Caco-2 (cell line): ENCODE measurements around the gene SH2D4B. TPM values are rescaled to one million over a fixed set of nuclear protein-coding genes. Genes with fewer than 3 reads are reported as not detected.

Experiments
- BruUV-seq: library from RNA; stranded (reverse); fragments of 400-500 nt; replicated peaks from 2 replicates; lab custom pipeline; 2021; lab: Mats Ljungman, UMichigan
- CTCF ChIA-PET: fragments of 300-600 bp; sonication (Branson Sonifier 250); formaldehyde crosslinking; loops from one replicate; lab custom pipeline; 2022; ENCODE audit warnings: antibody characterized with exemption; lab: Charles Lee
- POLR2A ChIA-PET: fragments of 300-600 bp; sonication (Branson Sonifier 250); formaldehyde crosslinking; loops from one replicate; lab custom pipeline; 2022; ENCODE audit warnings: antibody characterized with exemption; lab: Charles Lee
- DNase-seq, 2 experiments: peaks; one replicate each; pipeline versions ENCODE4 v3.0.0 to v3.0.0-alpha.2; 2020 to 2022
- H3K27me3 ChIP-seq: replicated peaks from 2 replicates; pipeline ENCODE4 v1.6.0; 2011; ENCODE audit warnings: low read length; ENCODE audit not compliant: control insufficient read depth, insufficient read depth
- H3K36me3 ChIP-seq: 2 replicates; pipeline ENCODE4 v1.5.1; 2011; ENCODE audit warnings: low read length; ENCODE audit not compliant: control insufficient read depth, insufficient read depth
- H3K4me1 ChIP-seq: fragments of 250-450 bp; sonication (Bioruptor Pico); 2 replicates; pipeline ENCODE4 v1.5.1; 2020; ENCODE audit warnings: mild to moderate bottlenecking
- H3K4me3 ChIP-seq: 2 replicates; pipeline ENCODE4 v1.5.1; 2011; ENCODE audit warnings: low read depth, mild to moderate bottlenecking, control low read depth, low read length
- H3K9me3 ChIP-seq: fragments of 250-450 bp; sonication (Bioruptor Pico); 2 replicates; pipeline ENCODE4 v1.5.1; 2020; ENCODE audit warnings: mild to moderate bottlenecking, moderate library complexity
- H3K27ac Mint-ChIP-seq: one replicate; pipeline ENCODE4 v1.8.0; 2022; ENCODE audit warnings: mixed read lengths; ENCODE audit not compliant: unreplicated experiment
- H3K27me3 Mint-ChIP-seq: one replicate; pipeline ENCODE4 v1.8.0; 2022; ENCODE audit warnings: mixed read lengths; ENCODE audit not compliant: insufficient read depth, unreplicated experiment
- H3K36me3 Mint-ChIP-seq: one replicate; pipeline ENCODE4 v1.8.0; 2022; ENCODE audit warnings: mild to moderate bottlenecking, mixed read lengths; ENCODE audit not compliant: insufficient read depth, unreplicated experiment
- H3K4me1 Mint-ChIP-seq: one replicate; pipeline ENCODE4 v1.8.0; 2022; ENCODE audit warnings: low read depth, mixed read lengths; ENCODE audit not compliant: unreplicated experiment
- H3K4me3 Mint-ChIP-seq: one replicate; pipeline ENCODE4 v1.8.0; 2022; ENCODE audit warnings: mild to moderate bottlenecking, moderate library complexity, mixed read lengths; ENCODE audit not compliant: unreplicated experiment
- H3K9me3 Mint-ChIP-seq: one replicate; pipeline ENCODE4 v1.8.0; 2022; ENCODE audit warnings: mixed read lengths; ENCODE audit not compliant: unreplicated experiment
- intact Hi-C: fragments of 100-400 bp; cut with micrococcal nuclease; formaldehyde crosslinking; loops from one replicate; pipeline ENCODE4 v1.10.0; 2022; ENCODE audit not compliant: unreplicated experiment
- total RNA-seq: library from RNA; stranded (reverse); gene quantifications from 2 replicates; pipeline ENCODE4 v1.2.3, GENCODE V29; 2022
- TF ChIP-seq, protein P1 (sequence below), 2 experiments: fragments of 200-600 bp in 1 of 2; IDR thresholded peaks; 1 replicate in 1 of 2; 2 replicates in 1 of 2; pipeline versions ENCODE4 v1.5.1 to v1.8.0; 2011 to 2022; ENCODE audit warnings: antibody characterized with exemption in 1 of 2, control low read depth in 1 of 2, inconsistent platforms in 1 of 2, low read depth in 1 of 2, low read length in 1 of 2, mild to moderate bottlenecking in 1 of 2, moderate library complexity in 1 of 2; ENCODE audit not compliant: insufficient read depth in 1 of 2, severe bottlenecking in 1 of 2, unreplicated experiment in 1 of 2

The SH2D4B gene
- total RNA-seq, 1 experiment from 2014 or later: 0.23 TPM

GRCh38 chr10:80501913-80502521, 35.7 kb upstream of the SH2D4B start:
- TF ChIP-seq, protein P1, sequence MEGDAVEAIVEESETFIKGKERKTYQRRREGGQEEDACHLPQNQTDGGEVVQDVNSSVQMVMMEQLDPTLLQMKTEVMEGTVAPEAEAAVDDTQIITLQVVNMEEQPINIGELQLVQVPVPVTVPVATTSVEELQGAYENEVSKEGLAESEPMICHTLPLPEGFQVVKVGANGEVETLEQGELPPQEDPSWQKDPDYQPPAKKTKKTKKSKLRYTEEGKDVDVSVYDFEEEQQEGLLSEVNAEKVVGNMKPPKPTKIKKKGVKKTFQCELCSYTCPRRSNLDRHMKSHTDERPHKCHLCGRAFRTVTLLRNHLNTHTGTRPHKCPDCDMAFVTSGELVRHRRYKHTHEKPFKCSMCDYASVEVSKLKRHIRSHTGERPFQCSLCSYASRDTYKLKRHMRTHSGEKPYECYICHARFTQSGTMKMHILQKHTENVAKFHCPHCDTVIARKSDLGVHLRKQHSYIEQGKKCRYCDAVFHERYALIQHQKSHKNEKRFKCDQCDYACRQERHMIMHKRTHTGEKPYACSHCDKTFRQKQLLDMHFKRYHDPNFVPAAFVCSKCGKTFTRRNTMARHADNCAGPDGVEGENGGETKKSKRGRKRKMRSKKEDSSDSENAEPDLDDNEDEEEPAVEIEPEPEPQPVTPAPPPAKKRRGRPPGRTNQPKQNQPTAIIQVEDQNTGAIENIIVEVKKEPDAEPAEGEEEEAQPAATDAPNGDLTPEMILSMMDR (IDR thresholded peaks at IDR 0.05; ENCODE audit: insufficient read depth in 1 of 2, low read depth in 1 of 2, low read length in 1 of 2, severe bottlenecking in 1 of 2, unreplicated experiment in 1 of 2): no peak
- Histone ChIP-seq H3K4me1 (peaks cover 96% of the 10 kb centered on the region), H3K27me3 (no peaks in the 10 kb centered on the region), H3K4me3 (no peak overlapping the region), H3K36me3 (peaks cover 2% of the 10 kb centered on the region; the same call in 1 of the 2 replicates), H3K9me3 (no peaks in the 10 kb centered on the region)
- peaks cover 93% of the 10 kb centered on the region for H3K36me3 Mint-ChIP-seq
- intact Hi-C loops: no loop called here
- POLR2A ChIA-PET: interaction anchor here (0.5 kb wide), 1 partner anchor 11 kb away, joined by 4 read pairs; no protein-coding TSS in a partner anchor
- CTCF ChIA-PET: interaction anchor here (0.7 to 0.9 kb wide), 2 partner anchors 57 to 201 kb away, joined by 3 read pairs; no protein-coding TSS in a partner anchor
- BruUV-seq: no TSS peak
- peaks cover 1% of the 10 kb centered on the region for H3K9me3 Mint-ChIP-seq
- peaks cover 84% of the 10 kb centered on the region for H3K4me1 Mint-ChIP-seq
- no peaks in the 10 kb centered on the region for H3K27me3 Mint-ChIP-seq
- H3K27ac Mint-ChIP-seq: peak overlapping the region; percentile 87
- DNase-seq: no peak
- peak overlapping the region; percentile 66 for H3K4me3 Mint-ChIP-seq

DNA sequence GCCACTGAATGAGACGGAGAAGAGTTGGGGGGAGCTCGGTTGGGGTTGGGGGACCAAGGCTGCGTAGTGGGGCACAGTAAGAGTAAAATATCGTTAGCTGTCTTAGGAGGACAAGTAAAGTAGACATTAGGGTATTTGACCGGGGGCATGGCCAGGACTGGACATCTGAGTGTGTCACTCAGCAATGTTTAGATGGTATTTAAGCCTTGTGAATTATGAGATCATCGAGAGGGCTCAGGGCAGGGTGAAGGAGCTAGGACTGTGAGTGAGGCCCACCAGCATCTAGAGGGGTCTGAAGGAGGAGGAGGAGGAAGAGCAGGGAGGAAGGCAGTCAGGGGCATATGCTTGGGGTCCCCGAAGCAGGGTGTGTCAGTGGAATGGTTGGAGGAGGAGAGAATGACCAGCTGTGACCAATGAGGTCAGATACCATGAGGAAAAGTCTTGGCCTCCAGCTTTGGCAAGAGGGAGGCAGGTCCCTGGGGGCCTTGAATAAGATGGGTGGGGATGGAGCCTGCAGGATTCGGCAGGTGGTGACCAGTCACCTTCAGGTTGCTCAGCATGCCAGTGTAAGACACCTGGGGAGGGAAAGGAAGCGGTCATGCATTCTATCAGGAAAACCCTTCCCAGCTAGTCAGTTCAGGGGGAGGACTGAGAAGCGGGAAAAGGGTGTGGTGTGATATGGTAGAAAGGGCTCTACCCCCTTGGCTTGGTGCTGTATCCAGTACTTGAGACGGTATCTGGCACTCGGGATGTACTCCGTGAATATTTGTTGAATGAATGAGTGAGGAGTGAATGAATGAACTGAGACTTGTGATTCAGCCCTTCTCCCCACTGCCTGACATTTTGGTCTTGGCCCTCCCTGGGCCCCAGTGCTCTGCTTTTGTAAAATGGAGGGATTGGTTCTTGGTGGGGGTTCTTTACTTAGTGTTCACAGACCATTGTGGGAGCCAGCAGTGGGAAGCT, 34.8 kb upstream of the SH2D4B start:
- intact Hi-C loops: no loop called here
- Mint-ChIP-seq H3K4me3 (peak overlapping the region; percentile 66), H3K27me3 (no peaks in the 10 kb centered on the region), H3K27ac (peak overlapping the region; percentile 87), H3K4me1 (peaks cover 83% of the 10 kb centered on the region), H3K36me3 (peaks cover 93% of the 10 kb centered on the region), H3K9me3 (no peaks in the 10 kb centered on the region)
- Histone ChIP-seq H3K27me3 (no peaks in the 10 kb centered on the region), H3K4me3 (no peak overlapping the region), H3K4me1 (peaks cover 96% of the 10 kb centered on the region), H3K36me3 (peaks cover 2% of the 10 kb centered on the region; the same call in 1 of the 2 replicates), H3K9me3 (no peaks in the 10 kb centered on the region)
- no TSS peak for BruUV-seq
- ChIA-PET POLR2A (interaction anchor here (0.5 to 2.4 kb wide), 2 partner anchors 11 to 58 kb away, joined by 4 to 6 read pairs; no protein-coding TSS in a partner anchor), CTCF (interaction anchor here (0.9 kb wide), 1 partner anchor 58 kb away, joined by 3 read pairs; no protein-coding TSS in a partner anchor)
- TF ChIP-seq, protein P1 (IDR thresholded peaks at IDR 0.05; ENCODE audit: insufficient read depth in 1 of 2, low read depth in 1 of 2, low read length in 1 of 2, severe bottlenecking in 1 of 2, unreplicated experiment in 1 of 2): no peak
- no peak for DNase-seq
